Heart left ventricle (tissue), 16 donors: Measurements from ENCODE around the gene PYGL. TPM values are rescaled to one million over a fixed set of nuclear protein-coding genes. Genes with fewer than 3 reads are reported as not detected.

Experiments used
- ATAC-seq, 4 donors: fragments of 200-7000 bp; cut with Tn5 transposase; one replicate each; pipeline ENCODE4 v1.9.1; 2020 to 2022; ENCODE audit warnings: moderate library complexity in 4 of 4, mild to moderate bottlenecking in 3 of 4, moderate number of reproducible peaks in 1 of 4
- DNase-seq, 5 donors: peaks; one replicate each; pipeline ENCODE4 v3.0.0-alpha.2; 2020
- H3K27ac ChIP-seq, 12 donors: fragments of 200-600 bp; sonication (generic) in 4 of 12; one replicate each; pipeline versions ENCODE4 v1.5.0 to v1.8.0; 2016 to 2022; ENCODE audit warnings: mild to moderate bottlenecking in 2 of 12
- H3K27me3 ChIP-seq, 9 donors: fragments of 200-600 bp; sonication (generic) in 2 of 9; one replicate each; pipeline versions ENCODE4 v1.5.1 to v1.8.0; 2016 to 2022; ENCODE audit warnings: mild to moderate bottlenecking in 3 of 9
- H3K36me3 ChIP-seq, 9 donors: fragments of 200-600 bp; sonication (generic) in 2 of 9; one replicate each; pipeline versions ENCODE4 v1.5.0 to v1.8.0; 2018 to 2022; ENCODE audit warnings: mild to moderate bottlenecking in 2 of 9
- H3K4me1 ChIP-seq, 12 donors: fragments of 200-600 bp; sonication (generic) in 4 of 12; one replicate each; pipeline versions ENCODE4 v1.5.0 to v1.8.0; 2016 to 2022; ENCODE audit warnings: mild to moderate bottlenecking in 3 of 12
- H3K4me3 ChIP-seq, 12 donors: fragments of 200-600 bp; sonication (generic) in 4 of 12; one replicate each; pipeline versions ENCODE4 v1.5.0 to v1.8.0; 2017 to 2022; ENCODE audit warnings: mild to moderate bottlenecking in 9 of 12, moderate library complexity in 4 of 12
- H3K9me3 ChIP-seq, 12 donors: fragments of 200-600 bp; sonication (generic) in 4 of 12; one replicate each; pipeline versions ENCODE4 v1.5.0 to v1.8.0; 2016 to 2022; ENCODE audit warnings: mild to moderate bottlenecking in 1 of 12
- POLR2A ChIP-seq, 2 donors: fragments of 450-650 bp; IDR thresholded peaks; one replicate each; pipeline ENCODE4 v1.6.1; 2017; ENCODE audit warnings: antibody characterized with exemption in 2 of 2, mild to moderate bottlenecking in 2 of 2, moderate library complexity in 2 of 2
- WGBS, 4 donors: extraction: QIAGEN DNeasy Blood & Tissue Kit in 2 of 4; methylation state at CpG; one replicate each; pipeline versions ENCODE4 v1.1.5 to v1.1.7; 2013 to 2018; 5-methylcytosine and 5-hydroxymethylcytosine counted together
- intact Hi-C, 10 donors: fragments of 100-400 bp; cut with DNase I; formaldehyde crosslinking; loops; one replicate each; pipeline versions ENCODE4 v1.11.1 to v1.14.2; 2022
- polyA plus RNA-seq, 2 donors: library from polyadenylated mRNA; stranded (reverse); fragments of 200-250 nt; gene quantifications; one replicate each; pipeline ENCODE4 v1.2.3, GENCODE V29; 2013
- total RNA-seq, 9 donors: library from RNA; depleted of rRNA in 2 of 9; stranded (reverse); fragments of >200 nt in 2 of 9; fragmentation: NEBNext Ultra II Directional in 3 of 9; extraction: Animal tissue kit (Norgen Biotek cat#: 25700) in 3 of 9; gene quantifications; one replicate each; pipeline versions ENCODE4 v1.1.0 to v1.2.4, GENCODE V29; 2016 to 2023
- TF ChIP-seq, protein P1 (sequence below), 12 donors: fragments of 200-600 bp; sonication (generic) in 4 of 12; IDR thresholded peaks; one replicate each; pipeline versions ENCODE4 v1.5.0 to v1.8.0; 2018 to 2022; ENCODE audit warnings: antibody characterized with exemption in 12 of 12, mild to moderate bottlenecking in 5 of 12
- donor health status: ischemic (EF 13 %, LVEDD 7.1; RV severe dilation, severe dysfunction).
- donor health status: healthy with polysubstance abuse.
- donor health status: DM: no; HTN: yes; CAD: no.
- donor health status: DM: no; HTN: no; CAD: no.
- donor health status: ischemic (EF 25% LVEDD 6.9; RV normal size, moderate dysfunction).
- donor health status: ischemic (EF 25% LVEDD 5.7; RV mildly dilated, moderate dysfunction).
- donor health status: healthy.
- donor health status: DM: yes; HTN: yes; CAD: no.
- donor health status: ischemic (EF 35%, LVEDD 5.7; RV mildly dilated, moderate dysfunction).
- donor health status: nonischemic (EF 11% LVEDD 7.7; RV severe dilation, severe dysfunction).
- donor health status: DM: yes; HTN: yes; CAD: no.
- donor health status: PGD.
- donor health status: ischemic (EF 29% LVEDD 5.4; RV normal size, mild dysfunction).
- donor health status: nonischemic (EF 23%, LVEDD 6.1; RV moderate dilation, normal function).

PYGL gene
- total and polyA plus RNA-seq, 11 donors: 2.3 to 25.5 (median 6.7) TPM

DNA sequence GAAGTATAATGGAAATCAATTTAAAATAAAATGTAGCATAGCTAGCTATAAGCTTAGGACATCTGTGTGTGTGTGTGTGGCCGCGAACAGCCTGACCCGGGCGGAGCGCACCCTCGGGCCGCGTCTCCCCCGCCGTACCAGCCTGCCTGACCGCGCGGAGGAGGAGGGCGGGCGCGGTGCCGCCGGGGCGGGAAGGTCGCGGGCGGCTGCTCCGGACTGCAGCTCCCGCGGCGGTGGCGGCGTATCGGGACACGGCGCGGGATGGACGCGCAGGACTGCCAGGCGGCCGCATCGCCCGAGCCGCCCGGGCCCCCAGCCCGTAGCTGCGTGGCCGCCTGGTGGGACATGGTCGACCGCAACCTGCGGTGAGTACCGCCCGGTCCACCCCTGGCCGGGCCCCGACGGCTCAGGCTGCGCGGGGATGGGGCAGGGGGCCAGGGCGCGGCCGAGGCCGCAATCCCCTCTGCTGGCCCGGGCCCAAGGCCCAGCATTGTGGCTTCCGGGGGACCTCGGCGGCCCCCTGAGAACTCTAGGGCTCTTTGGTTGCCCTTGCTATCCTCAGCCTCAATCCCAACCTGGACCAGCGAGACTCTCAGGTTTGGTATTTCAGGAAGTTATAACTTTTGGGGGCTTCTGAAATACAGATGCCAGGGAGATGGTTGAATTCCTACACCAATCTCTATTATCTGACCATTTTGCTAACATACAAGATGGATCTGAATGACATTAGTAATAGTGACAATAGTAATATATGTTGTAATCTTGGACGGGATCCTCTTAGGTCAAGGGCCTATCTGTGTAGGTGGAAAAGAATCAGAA, 72.2 kb downstream of the PYGL start, which contains the start of gene ABHD12B:
Gene ABHD12B (plus strand): TSS at position 140 of the 819 bp plus-strand sequence. CDS start 122 bp downstream, at position 262.
- Histone ChIP-seq H3K27me3 (peaks cover 10 to 38% (median 18%) of the 10 kb centered on the region in 9 donors), H3K4me1 (peaks cover 0 to 16% (median 0%) of the 10 kb centered on the region in 12 donors), H3K9me3 (no peaks in the 10 kb centered on the region), H3K4me3 (peak within 1 kb of the TSS in 8 of 12 donors; percentile 17 to 46 (median 35)), H3K36me3 (no peaks in the 10 kb centered on the region), H3K27ac (no peak within 1 kb of the TSS)
- DNase-seq (peak in 1 of 5 donors; percentile 29), ATAC-seq (peak in 2 of 4 donors; percentile 31 to 45)
- TF ChIP-seq, protein P1, sequence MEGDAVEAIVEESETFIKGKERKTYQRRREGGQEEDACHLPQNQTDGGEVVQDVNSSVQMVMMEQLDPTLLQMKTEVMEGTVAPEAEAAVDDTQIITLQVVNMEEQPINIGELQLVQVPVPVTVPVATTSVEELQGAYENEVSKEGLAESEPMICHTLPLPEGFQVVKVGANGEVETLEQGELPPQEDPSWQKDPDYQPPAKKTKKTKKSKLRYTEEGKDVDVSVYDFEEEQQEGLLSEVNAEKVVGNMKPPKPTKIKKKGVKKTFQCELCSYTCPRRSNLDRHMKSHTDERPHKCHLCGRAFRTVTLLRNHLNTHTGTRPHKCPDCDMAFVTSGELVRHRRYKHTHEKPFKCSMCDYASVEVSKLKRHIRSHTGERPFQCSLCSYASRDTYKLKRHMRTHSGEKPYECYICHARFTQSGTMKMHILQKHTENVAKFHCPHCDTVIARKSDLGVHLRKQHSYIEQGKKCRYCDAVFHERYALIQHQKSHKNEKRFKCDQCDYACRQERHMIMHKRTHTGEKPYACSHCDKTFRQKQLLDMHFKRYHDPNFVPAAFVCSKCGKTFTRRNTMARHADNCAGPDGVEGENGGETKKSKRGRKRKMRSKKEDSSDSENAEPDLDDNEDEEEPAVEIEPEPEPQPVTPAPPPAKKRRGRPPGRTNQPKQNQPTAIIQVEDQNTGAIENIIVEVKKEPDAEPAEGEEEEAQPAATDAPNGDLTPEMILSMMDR (IDR thresholded peaks at IDR 0.05): no peak
- no peak for TF ChIP-seq POLR2A (IDR thresholded peaks at IDR 0.05)
- intact Hi-C loops: no loop called here
- WGBS, 4 donors: 8 to 15% (median 11%) methylated on average over 23 to 63 of the region's 63 CpGs

DNA sequence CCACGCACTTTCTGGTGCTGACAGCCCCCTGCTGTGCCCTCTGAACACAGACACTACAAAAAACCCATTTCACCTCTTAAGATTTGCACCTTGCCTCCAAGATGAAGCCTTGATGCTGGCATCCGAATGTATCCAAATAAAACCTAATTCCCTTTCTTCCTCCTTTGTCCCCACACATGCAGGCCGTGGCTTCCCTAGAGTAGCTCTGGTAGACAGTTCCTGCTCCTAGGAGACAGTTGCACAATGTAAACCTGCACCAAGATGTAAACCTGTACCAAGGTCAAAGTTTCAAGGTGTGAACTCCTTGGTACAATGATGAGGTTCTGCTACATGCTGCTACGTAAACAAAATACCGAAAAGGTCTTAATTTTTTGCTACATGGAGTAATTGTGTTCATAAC, 73.1 kb downstream of the PYGL start:
- Histone ChIP-seq H3K4me1 (peaks cover 0 to 16% (median 0%) of the 10 kb centered on the region in 12 donors), H3K36me3 (no peaks in the 10 kb centered on the region), H3K27ac (no peak overlapping the region), H3K9me3 (no peaks in the 10 kb centered on the region), H3K27me3 (peaks cover 10 to 38% (median 18%) of the 10 kb centered on the region in 9 donors), H3K4me3 (no peak overlapping the region)
- no peak for ATAC-seq
- WGBS, 4 donors: 93 to 95% (median 93%) methylated on average over 5 of the region's 5 CpGs
- intact Hi-C loops: no loop called here
- no peak for TF ChIP-seq POLR2A (IDR thresholded peaks at IDR 0.05)
- TF ChIP-seq, protein P1 (IDR thresholded peaks at IDR 0.05): no peak
- DNase-seq: no peak

DNA sequence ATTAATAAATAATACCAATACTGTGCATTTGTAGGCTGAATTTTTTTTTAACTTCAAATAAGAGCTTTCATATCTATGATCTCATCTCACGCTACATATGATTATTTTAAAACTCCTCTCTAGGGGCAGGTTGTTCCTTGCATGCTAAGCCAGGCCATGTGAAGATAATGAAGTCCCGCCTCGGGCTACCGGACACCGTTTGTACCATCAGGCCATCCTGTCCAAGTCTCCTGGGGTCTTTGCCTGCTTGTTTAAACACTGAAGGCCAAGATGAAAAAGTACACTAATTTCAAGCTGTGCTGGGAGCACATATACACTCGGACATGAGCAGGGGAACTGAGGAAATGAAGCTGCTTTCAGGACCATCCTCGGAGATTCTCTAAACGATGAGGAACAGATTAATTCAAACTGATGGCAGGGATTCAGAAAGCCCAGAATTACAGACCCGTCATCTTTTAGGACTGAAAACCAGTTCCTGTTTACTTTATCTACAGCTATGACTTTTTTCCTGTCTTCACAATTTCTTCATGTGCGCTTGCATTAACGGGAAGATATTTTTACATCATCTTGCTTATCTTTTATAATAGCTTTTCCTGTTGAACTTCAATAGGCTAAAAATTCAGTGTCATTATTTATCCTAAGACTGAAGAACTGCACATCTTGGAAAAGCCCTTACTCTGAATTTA, 78.7 kb downstream of the PYGL start:
- ATAC-seq (no peak), DNase-seq (no peak)
- WGBS, 4 donors: 42 to 52% (median 45%) methylated on average over 11 of the region's 11 CpGs
- H3K36me3 ChIP-seq: no peaks in the 10 kb centered on the region
- peaks cover 0 to 7% (median 0%) of the 10 kb centered on the region in 12 donors for H3K4me1 ChIP-seq
- peaks cover 0 to 8% (median 3%) of the 10 kb centered on the region in 9 donors for H3K27me3 ChIP-seq
- intact Hi-C loops: loop anchor here in 4 of 10 donors (10.0 kb wide), 3 partner anchors 91 to 261 kb away; no protein-coding TSS in a partner anchor
- H3K4me3 ChIP-seq: no peak overlapping the region
- H3K27ac ChIP-seq: peak overlapping the region in 1 of 12 donors; percentile 10
- TF ChIP-seq, protein P1 (IDR thresholded peaks at IDR 0.05): no peak
- TF ChIP-seq POLR2A (IDR thresholded peaks at IDR 0.05): no peak
- no peaks in the 10 kb centered on the region for H3K9me3 ChIP-seq

DNA sequence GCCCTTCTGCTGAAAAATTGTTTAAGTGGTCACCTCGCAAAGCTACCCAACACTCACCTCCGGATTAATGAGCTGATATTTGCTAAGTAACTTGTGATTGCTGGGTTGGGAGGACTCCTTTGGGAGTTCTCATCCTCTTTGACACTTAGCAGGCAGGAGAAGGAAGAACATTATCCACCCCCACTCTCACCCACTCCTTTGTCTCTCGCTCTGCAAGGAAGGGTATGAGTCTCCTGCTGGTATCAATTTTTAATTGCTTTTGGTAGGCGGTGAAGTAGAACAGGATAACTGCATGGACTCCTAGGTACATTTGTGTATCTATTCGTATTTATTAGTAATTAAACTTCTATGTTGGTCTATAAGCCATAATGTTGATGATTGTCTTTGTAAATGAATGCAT, 79.3 kb downstream of the PYGL start:
- H3K27ac ChIP-seq: no peak overlapping the region
- intact Hi-C loops: loop anchor here in 9 of 10 donors (5.0 to 10.0 kb wide), 6 partner anchors 73 to 263 kb away; no protein-coding TSS in a partner anchor
- H3K9me3 ChIP-seq: no peaks in the 10 kb centered on the region
- H3K4me1 ChIP-seq: peaks cover 0 to 11% (median 0%) of the 10 kb centered on the region in 12 donors
- TF ChIP-seq, protein P1 (IDR thresholded peaks at IDR 0.05): no peak
- no peak for TF ChIP-seq POLR2A (IDR thresholded peaks at IDR 0.05)
- 82 to 87% (median 85%) methylated on average over 5 of the region's 5 CpGs for WGBS, 4 donors
- H3K27me3 ChIP-seq: peaks cover 0 to 2% (median 0%) of the 10 kb centered on the region in 9 donors
- ATAC-seq: no peak
- DNase-seq: no peak
- H3K36me3 ChIP-seq: no peaks in the 10 kb centered on the region
- no peak overlapping the region for H3K4me3 ChIP-seq
